ENCODE data around the gene FKBP1B. TPM values are rescaled to one million over a fixed set of nuclear protein-coding genes. Genes with fewer than 3 reads are reported as not detected.

FKBP1B gene
- polyA plus RNA-seq, 1 of the 3 experiments (the other 2 are of a cell fraction): 69.7 TPM

DNA sequence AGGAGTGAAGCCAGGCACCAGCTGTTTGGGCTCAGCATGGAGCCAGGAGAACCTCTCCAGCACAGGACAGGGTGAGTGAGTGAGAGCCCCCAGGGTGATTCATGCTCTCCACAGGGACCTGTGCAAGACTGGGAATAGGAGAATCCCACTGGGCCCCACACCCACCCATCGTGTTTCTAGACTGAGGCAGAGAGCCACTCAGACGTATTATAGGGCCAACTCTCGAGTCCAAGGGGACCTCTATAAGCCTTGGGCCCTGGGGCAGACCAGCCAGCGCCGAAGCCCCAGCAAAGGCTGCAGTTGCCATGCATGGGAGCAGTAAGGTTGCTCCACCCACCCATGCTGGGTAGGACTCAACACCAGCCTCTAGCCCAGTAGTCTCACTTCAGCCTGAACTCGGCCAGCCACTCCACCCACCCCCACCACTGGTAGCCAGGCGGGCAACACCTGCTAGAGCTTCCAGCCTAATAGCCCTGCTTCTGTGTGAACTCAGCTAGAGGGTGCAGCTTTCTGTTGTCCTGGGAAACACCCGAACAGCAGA, 54.6 kb downstream of the FKBP1B start:
- Histone ChIP-seq H3K27ac (ENCODE audit: low read depth in 2 of 2, low read length in 1 of 2) (no peak overlapping the region), H3K36me3 (replicated peaks in 1 of 2; ENCODE audit: control insufficient read depth in 1 of 2, insufficient read depth in 2 of 2, low read length in 1 of 2) (peaks cover 0 to 3% of the 10 kb centered on the region in 2 experiments), H3K79me2 (ENCODE audit: insufficient read depth) (no peaks in the 10 kb centered on the region), H3F3A (replicated peaks; ENCODE audit: insufficient read depth) (peaks cover 1% of the 10 kb centered on the region), H3K9me2 (no peaks in the 10 kb centered on the region), H3K9ac (no peak overlapping the region), H3K4me2 (no peak overlapping the region), H3K4me1 (ENCODE audit: control insufficient read depth in 1 of 2, insufficient read depth in 2 of 2, low read depth in 1 of 2, low read length in 1 of 2) (peaks cover 0 to 11% of the 10 kb centered on the region in 2 experiments; a peak in 2 of 4 replicates), H4K20me1 (ENCODE audit: insufficient read depth) (no peaks in the 10 kb centered on the region), H2AFZ (ENCODE audit: low read depth) (no peak overlapping the region), H3K4me3 (ENCODE audit: low read depth in 2 of 2, low read length in 1 of 2) (no peak overlapping the region), H3K9me3 (peaks cover 14% of the 10 kb centered on the region; the same call in 1 of the 2 replicates), H3K27me3 (ENCODE audit: insufficient read depth) (no peaks in the 10 kb centered on the region)
- no peak for DNase-seq
- ChIA-PET POLR2A (no interaction called here), CTCF (interaction anchor here (0.9 to 5.5 kb wide), 3 partner anchors 14 to 79 kb away, joined by 3 to 38 read pairs (median 3); partner anchors contain the start of gene TP53I3)
- WGBS (ENCODE audit: low lambda C conversion rate): 85% methylated on average over 7 of the region's 8 CpGs
- TF ChIP-seq MXI1 (IDR thresholded peaks at IDR 0.05; ENCODE audit: low read depth, low read length): no peak
- no peak for TF ChIP-seq FOXM1 (IDR thresholded peaks at IDR 0.05; ENCODE audit: low read depth)
- no peak for TF ChIP-seq RXRA (IDR thresholded peaks at IDR 0.05; ENCODE audit: borderline replicate concordance, low read depth)
- TF ChIP-seq, protein P1, sequence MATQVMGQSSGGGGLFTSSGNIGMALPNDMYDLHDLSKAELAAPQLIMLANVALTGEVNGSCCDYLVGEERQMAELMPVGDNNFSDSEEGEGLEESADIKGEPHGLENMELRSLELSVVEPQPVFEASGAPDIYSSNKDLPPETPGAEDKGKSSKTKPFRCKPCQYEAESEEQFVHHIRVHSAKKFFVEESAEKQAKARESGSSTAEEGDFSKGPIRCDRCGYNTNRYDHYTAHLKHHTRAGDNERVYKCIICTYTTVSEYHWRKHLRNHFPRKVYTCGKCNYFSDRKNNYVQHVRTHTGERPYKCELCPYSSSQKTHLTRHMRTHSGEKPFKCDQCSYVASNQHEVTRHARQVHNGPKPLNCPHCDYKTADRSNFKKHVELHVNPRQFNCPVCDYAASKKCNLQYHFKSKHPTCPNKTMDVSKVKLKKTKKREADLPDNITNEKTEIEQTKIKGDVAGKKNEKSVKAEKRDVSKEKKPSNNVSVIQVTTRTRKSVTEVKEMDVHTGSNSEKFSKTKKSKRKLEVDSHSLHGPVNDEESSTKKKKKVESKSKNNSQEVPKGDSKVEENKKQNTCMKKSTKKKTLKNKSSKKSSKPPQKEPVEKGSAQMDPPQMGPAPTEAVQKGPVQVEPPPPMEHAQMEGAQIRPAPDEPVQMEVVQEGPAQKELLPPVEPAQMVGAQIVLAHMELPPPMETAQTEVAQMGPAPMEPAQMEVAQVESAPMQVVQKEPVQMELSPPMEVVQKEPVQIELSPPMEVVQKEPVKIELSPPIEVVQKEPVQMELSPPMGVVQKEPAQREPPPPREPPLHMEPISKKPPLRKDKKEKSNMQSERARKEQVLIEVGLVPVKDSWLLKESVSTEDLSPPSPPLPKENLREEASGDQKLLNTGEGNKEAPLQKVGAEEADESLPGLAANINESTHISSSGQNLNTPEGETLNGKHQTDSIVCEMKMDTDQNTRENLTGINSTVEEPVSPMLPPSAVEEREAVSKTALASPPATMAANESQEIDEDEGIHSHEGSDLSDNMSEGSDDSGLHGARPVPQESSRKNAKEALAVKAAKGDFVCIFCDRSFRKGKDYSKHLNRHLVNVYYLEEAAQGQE (IDR thresholded peaks at IDR 0.05; ENCODE audit: low read depth, low read length): no peak
- no peak for TF ChIP-seq NRF1 (IDR thresholded peaks at IDR 0.05; ENCODE audit: low read depth, low read length)
- TF ChIP-seq POLR2AphosphoS5 (IDR thresholded peaks at IDR 0.05; ENCODE audit: low read depth, low read length): no peak
- no peak for TF ChIP-seq RFX5 (IDR thresholded peaks at IDR 0.05; ENCODE audit: low read length)
- no peak for TF ChIP-seq FOXJ3 (CRISPR knock-in tag; IDR thresholded peaks at IDR 0.05)
- no peak for TF ChIP-seq NFIC (IDR thresholded peaks at IDR 0.05; ENCODE audit: borderline replicate concordance)
- TF ChIP-seq, protein P2, sequence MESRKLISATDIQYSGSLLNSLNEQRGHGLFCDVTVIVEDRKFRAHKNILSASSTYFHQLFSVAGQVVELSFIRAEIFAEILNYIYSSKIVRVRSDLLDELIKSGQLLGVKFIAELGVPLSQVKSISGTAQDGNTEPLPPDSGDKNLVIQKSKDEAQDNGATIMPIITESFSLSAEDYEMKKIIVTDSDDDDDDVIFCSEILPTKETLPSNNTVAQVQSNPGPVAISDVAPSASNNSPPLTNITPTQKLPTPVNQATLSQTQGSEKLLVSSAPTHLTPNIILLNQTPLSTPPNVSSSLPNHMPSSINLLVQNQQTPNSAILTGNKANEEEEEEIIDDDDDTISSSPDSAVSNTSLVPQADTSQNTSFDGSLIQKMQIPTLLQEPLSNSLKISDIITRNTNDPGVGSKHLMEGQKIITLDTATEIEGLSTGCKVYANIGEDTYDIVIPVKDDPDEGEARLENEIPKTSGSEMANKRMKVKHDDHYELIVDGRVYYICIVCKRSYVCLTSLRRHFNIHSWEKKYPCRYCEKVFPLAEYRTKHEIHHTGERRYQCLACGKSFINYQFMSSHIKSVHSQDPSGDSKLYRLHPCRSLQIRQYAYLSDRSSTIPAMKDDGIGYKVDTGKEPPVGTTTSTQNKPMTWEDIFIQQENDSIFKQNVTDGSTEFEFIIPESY (IDR thresholded peaks at IDR 0.05; ENCODE audit: borderline replicate concordance, low read depth): no peak
- TF ChIP-seq, protein P3, sequence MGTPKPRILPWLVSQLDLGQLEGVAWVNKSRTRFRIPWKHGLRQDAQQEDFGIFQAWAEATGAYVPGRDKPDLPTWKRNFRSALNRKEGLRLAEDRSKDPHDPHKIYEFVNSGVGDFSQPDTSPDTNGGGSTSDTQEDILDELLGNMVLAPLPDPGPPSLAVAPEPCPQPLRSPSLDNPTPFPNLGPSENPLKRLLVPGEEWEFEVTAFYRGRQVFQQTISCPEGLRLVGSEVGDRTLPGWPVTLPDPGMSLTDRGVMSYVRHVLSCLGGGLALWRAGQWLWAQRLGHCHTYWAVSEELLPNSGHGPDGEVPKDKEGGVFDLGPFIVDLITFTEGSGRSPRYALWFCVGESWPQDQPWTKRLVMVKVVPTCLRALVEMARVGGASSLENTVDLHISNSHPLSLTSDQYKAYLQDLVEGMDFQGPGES (IDR thresholded peaks at IDR 0.05; ENCODE audit: low read depth, low read length): no peak
- no peak for TF ChIP-seq CHD2 (IDR thresholded peaks at IDR 0.05; ENCODE audit: low read length, partially characterized antibody)
- TF ChIP-seq RAD21 (IDR thresholded peaks at IDR 0.05; ENCODE audit: low read length): no peak
- TF ChIP-seq SMC3 (IDR thresholded peaks at IDR 0.05; ENCODE audit: low read depth, low read length): no peak
- TF ChIP-seq TCF12 (IDR thresholded peaks at IDR 0.05): no peak
- no peak for TF ChIP-seq SIN3A (IDR thresholded peaks at IDR 0.05; ENCODE audit: borderline replicate concordance, low read depth, low read length)
- no peak for TF ChIP-seq GATA2 (CRISPR knock-in tag; IDR thresholded peaks at IDR 0.05)
- no peak for TF ChIP-seq GABPA (IDR thresholded peaks at IDR 0.05; ENCODE audit: low read depth)
- no peak for TF ChIP-seq RCOR1 (IDR thresholded peaks at IDR 0.05; ENCODE audit: low read length)
- TF ChIP-seq JUND (IDR thresholded peaks at IDR 0.05): no peak
